Prostate gland (tissue), 2 donors: ENCODE results near the gene TTLL6.

Source experiments
- CTCF ChIP-seq, 4 experiments: fragments of 200-600 bp in 2 of 4; fragments of 450-650 bp in 2 of 4; sonication (generic) in 2 of 4; IDR thresholded peaks; 1 replicate in 3 of 4; 2 replicates in 1 of 4; pipeline ENCODE4 v1.5.1; 2016 to 2019; ENCODE audit warnings: antibody characterized with exemption in 4 of 4, mild to moderate bottlenecking in 2 of 4, moderate library complexity in 2 of 4
- POLR2AphosphoS5 ChIP-seq: sonication (generic); formaldehyde crosslinking; IDR thresholded peaks from one replicate; pipeline ENCODE4 v1.6.1; 2017; ENCODE audit warnings: antibody characterized with exemption

- no peak for TF ChIP-seq CTCF (IDR thresholded peaks at IDR 0.05)
- TF ChIP-seq POLR2AphosphoS5, result no peak
Observed at GRCh38 chr17:48856122-48856821, 39.2 kb upstream of the TTLL6 start.
